ENCODE measurements around the gene TEX19. TPM values are rescaled to one million over a fixed set of nuclear protein-coding genes. Genes with fewer than 3 reads are reported as not detected.

The TEX19 gene
- polyA plus RNA-seq, 12 donors: 0.08 to 0.25 (median 0.12) TPM; not detected in 7

GRCh38 chr17:82320956-82321927 lies 37.8 kb upstream of the TEX19 start:
- no peak for DNase-seq

- DNase-seq: no peak
Observed at GRCh38 chr17:82321947-82322466, 37.0 kb upstream of the TEX19 start.

GRCh38 chr17:82322526-82323453 lies 36.3 kb upstream of the TEX19 start:
- DNase-seq: no peak

- no peak for DNase-seq
Observed at GRCh38 chr17:82323514-82324234, 35.4 kb upstream of the TEX19 start.

- no peak for DNase-seq
Observed at GRCh38 chr17:82324566-82325285, 34.3 kb upstream of the TEX19 start.

- DNase-seq: no peak
Observed at GRCh38 chr17:82325286-82326180, 33.5 kb upstream of the TEX19 start.

GRCh38 chr17:82327289-82327688 lies 31.8 kb upstream of the TEX19 start:
- DNase-seq: no peak

- DNase-seq: no peak
Observed at GRCh38 chr17:82327757-82328140, 31.3 kb upstream of the TEX19 start.

GRCh38 chr17:82328141-82328993 lies 30.7 kb upstream of the TEX19 start:
- DNase-seq: no peak

GRCh38 chr17:82328994-82329507 lies 30.0 kb upstream of the TEX19 start:
- DNase-seq: no peak

GRCh38 chr17:82329683-82330321 lies 29.2 kb upstream of the TEX19 start:
- no peak for DNase-seq

GRCh38 chr17:82330322-82331239 lies 28.5 kb upstream of the TEX19 start:
- peak; percentile 69 for DNase-seq

GRCh38 chr17:82331345-82331939 lies 27.6 kb upstream of the TEX19 start:
- no peak for DNase-seq

- no peak for DNase-seq
Observed at GRCh38 chr17:82332669-82333278, 26.3 kb upstream of the TEX19 start.

- DNase-seq: peak; percentile 75
Observed at GRCh38 chr17:82333279-82334171, 25.5 kb upstream of the TEX19 start, which contains the start of gene SECTM1. Gene SECTM1, minus strand, starts transcription at chr17:82333766. Its CDS starts 6,526 bp downstream, at chr17:82327240.

Measured in muscle of arm (tissue), 12 donors.